Colonic mucosa (tissue), 4 donors: ENCODE results near the gene CCDC12. TPM values are rescaled to one million over a fixed set of nuclear protein-coding genes. Genes with fewer than 3 reads are reported as not detected.

Experiments used
- DNase-seq: peaks from one replicate; pipeline ENCODE4 v3.0.0-alpha.2; 2020
- H3K27ac ChIP-seq: fragments of 200-600 bp; one replicate; pipeline ENCODE4 v1.8.0; 2021
- H3K27me3 ChIP-seq: fragments of 200-600 bp; one replicate; pipeline ENCODE4 v1.8.0; 2021
- H3K36me3 ChIP-seq: fragments of 200-600 bp; one replicate; pipeline ENCODE4 v1.8.0; 2021
- H3K4me1 ChIP-seq: fragments of 200-600 bp; one replicate; pipeline ENCODE4 v1.8.0; 2021; ENCODE audit warnings: mild to moderate bottlenecking
- H3K4me3 ChIP-seq: fragments of 200-600 bp; one replicate; pipeline ENCODE4 v1.8.0; 2021
- H3K9ac ChIP-seq, 2 donors: one replicate each; pipeline ENCODE4 v1.7.0; 2013; ENCODE audit warnings: control low read depth in 2 of 2, low read depth in 2 of 2, low read length in 2 of 2
- H3K9me3 ChIP-seq: fragments of 200-600 bp; one replicate; pipeline ENCODE4 v1.8.0; 2021
- CTCF ChIP-seq: fragments of 200-600 bp; IDR thresholded peaks from one replicate; pipeline ENCODE4 v1.8.0; 2022; ENCODE audit warnings: antibody characterized with exemption, mild to moderate bottlenecking
- intact Hi-C: fragments of 100-400 bp; cut with DNase I; formaldehyde crosslinking; loops from one replicate; pipeline ENCODE4 v1.14.1; 2022
- total RNA-seq, 2 donors: library from RNA; stranded (reverse); fragmentation: NEBNext Ultra II Directional in 1 of 2; extraction: Animal tissue kit (Norgen Biotek cat#: 25700) in 1 of 2; gene quantifications; one replicate each; pipeline ENCODE4 v1.2.1, GENCODE V29; 2021
- donor health status: healthy.
- donor health status: DM: no; HTN: no; CAD: no.
- donor health status: DM: no; HTN: no; CAD: no.

CCDC12 gene
- total RNA-seq, 2 donors from 2014 or later, result 34.1 to 55.7 TPM

GRCh38 chr3:46890132-46890531 lies 86.4 kb downstream of the CCDC12 start:
- TF ChIP-seq CTCF, result no peak
- Histone ChIP-seq H3K4me3 (no peak overlapping the region), H3K9me3 (no peaks in the 10 kb centered on the region), H3K9ac (no peak overlapping the region), H3K36me3 (no peaks in the 10 kb centered on the region), H3K27ac (no peak overlapping the region), H3K4me1 (no peaks in the 10 kb centered on the region), H3K27me3 (no peaks in the 10 kb centered on the region)
- intact Hi-C loops, result no loop called here
- no peak for DNase-seq

GRCh38 chr3:46889381-46890110 lies 87.0 kb downstream of the CCDC12 start:
- no peak overlapping the region for H3K9ac ChIP-seq
- peaks cover 4% of the 10 kb centered on the region for H3K27me3 ChIP-seq
- no peaks in the 10 kb centered on the region for H3K36me3 ChIP-seq
- H3K27ac ChIP-seq, result no peak overlapping the region
- no peak for DNase-seq
- intact Hi-C loops, result no loop called here
- no peak for TF ChIP-seq CTCF
- no peaks in the 10 kb centered on the region for H3K9me3 ChIP-seq
- no peaks in the 10 kb centered on the region for H3K4me1 ChIP-seq
- no peak overlapping the region for H3K4me3 ChIP-seq

GRCh38 chr3:46888705-46889104 lies 87.8 kb downstream of the CCDC12 start:
- H3K4me3 ChIP-seq, result no peak overlapping the region
- no peaks in the 10 kb centered on the region for H3K36me3 ChIP-seq
- peaks cover 12% of the 10 kb centered on the region for H3K27me3 ChIP-seq
- H3K9ac ChIP-seq, result no peak overlapping the region
- TF ChIP-seq CTCF, result no peak
- intact Hi-C loops, result no loop called here
- no peaks in the 10 kb centered on the region for H3K9me3 ChIP-seq
- H3K4me1 ChIP-seq, result no peaks in the 10 kb centered on the region
- no peak overlapping the region for H3K27ac ChIP-seq
- DNase-seq, result no peak

- Histone ChIP-seq H3K4me3 (no peak overlapping the region), H3K9ac (no peak overlapping the region), H3K27ac (no peak overlapping the region), H3K27me3 (peaks cover 18% of the 10 kb centered on the region), H3K36me3 (no peaks in the 10 kb centered on the region), H3K4me1 (no peaks in the 10 kb centered on the region), H3K9me3 (no peaks in the 10 kb centered on the region)
- no peak for DNase-seq
- intact Hi-C loops, result no loop called here
- no peak for TF ChIP-seq CTCF
Observed at GRCh38 chr3:46887980-46888494, 88.5 kb downstream of the CCDC12 start.

- H3K9ac ChIP-seq, result no peak overlapping the region
- no peaks in the 10 kb centered on the region for H3K9me3 ChIP-seq
- TF ChIP-seq CTCF, result no peak
- intact Hi-C loops, result no loop called here
- peaks cover 42% of the 10 kb centered on the region for H3K27me3 ChIP-seq
- no peak overlapping the region for H3K27ac ChIP-seq
- no peaks in the 10 kb centered on the region for H3K36me3 ChIP-seq
- no peak for DNase-seq
- H3K4me1 ChIP-seq, result peaks cover 7% of the 10 kb centered on the region
- H3K4me3 ChIP-seq, result no peak overlapping the region
Observed at GRCh38 chr3:46885612-46886011, 90.9 kb downstream of the CCDC12 start.
